Thyroid gland (tissue), 4 donors: Measurements from ENCODE around the gene A2M.

Source experiments
- CTCF ChIP-seq, 6 experiments: fragments of 200-600 bp in 3 of 6; fragments of 450-650 bp in 3 of 6; sonication (generic) in 3 of 6; IDR thresholded peaks; one replicate each; pipeline ENCODE4 v1.5.1; 2016 to 2019; ENCODE audit warnings: antibody characterized with exemption in 6 of 6, mild to moderate bottlenecking in 2 of 6, inconsistent platforms in 1 of 6, moderate library complexity in 1 of 6
- POLR2A ChIP-seq, 2 donors: fragments of 450-650 bp; IDR thresholded peaks; one replicate each; pipeline ENCODE4 v1.6.1; 2017; ENCODE audit warnings: antibody characterized with exemption in 2 of 2, mild to moderate bottlenecking in 2 of 2, moderate library complexity in 1 of 2

- TF ChIP-seq CTCF (IDR thresholded peaks at IDR 0.05) (no peak), POLR2A (IDR thresholded peaks at IDR 0.05) (no peak)
Measured at GRCh38 chr12:9036227-9036626, 79.5 kb downstream of the A2M start.
